Neural progenitor cell (in vitro differentiated cells): ENCODE measurements around the gene OTX1. TPM values are rescaled to one million over a fixed set of nuclear protein-coding genes. Genes with fewer than 3 reads are reported as not detected.
A peak's percentile ranks its signal among the peaks of the same experiment; 100 is the strongest.

ENCODE experiments used
- DNase-seq: peaks from one replicate; pipeline ENCODE4 v3.0.0-alpha.2; 2016; ENCODE audit warnings: low spot score
- H2AFZ ChIP-seq: fragments of 200-600 bp; sonication (generic); replicated peaks from 2 replicates; pipeline ENCODE4 v1.6.1; 2016; ENCODE audit warnings: antibody characterized with exemption
- H3F3A ChIP-seq: fragments of 200-600 bp; sonication (generic); 2 replicates; pipeline ENCODE4 v1.6.1; 2016; ENCODE audit warnings: antibody characterized with exemption, low read depth
- H3K27ac ChIP-seq: fragments of 200-600 bp; sonication (generic); 2 replicates; pipeline ENCODE4 v1.5.1; 2016; ENCODE audit warnings: mild to moderate bottlenecking
- H3K27me3 ChIP-seq: fragments of 200-600 bp; sonication (generic); 2 replicates; pipeline ENCODE4 v1.6.1; 2016; ENCODE audit warnings: mild to moderate bottlenecking, moderate library complexity
- H3K36me3 ChIP-seq: fragments of 200-600 bp; sonication (generic); 2 replicates; pipeline ENCODE4 v1.5.1; 2016
- H3K4me1 ChIP-seq: fragments of 200-600 bp; sonication (generic); 2 replicates; pipeline ENCODE4 v1.6.1; 2016; ENCODE audit warnings: mixed run types
- H3K4me2 ChIP-seq: fragments of 200-600 bp; sonication (generic); 2 replicates; pipeline ENCODE4 v1.6.1; 2016
- H3K4me3 ChIP-seq: fragments of 200-600 bp; sonication (generic); 2 replicates; pipeline ENCODE4 v1.5.1; 2016
- H3K79me2 ChIP-seq: fragments of 200-600 bp; sonication (generic); 2 replicates; pipeline ENCODE4 v1.6.1; 2016; ENCODE audit warnings: low read depth
- H3K9ac ChIP-seq: fragments of 200-600 bp; sonication (generic); 2 replicates; pipeline ENCODE4 v1.6.1; 2016
- H3K9me3 ChIP-seq: fragments of 200-600 bp; sonication (generic); 2 replicates; pipeline ENCODE4 v1.5.1; 2016; ENCODE audit warnings: low read depth
- H4K20me1 ChIP-seq: fragments of 200-600 bp; sonication (generic); 2 replicates; pipeline ENCODE4 v1.6.1; 2016; ENCODE audit warnings: low read depth
- H3K27ac Mint-ChIP-seq: 3 replicates; pipeline ENCODE4 v1.8.0; 2021; ENCODE audit warnings: mixed read lengths
- H3K27me3 Mint-ChIP-seq: 2 replicates; pipeline ENCODE4 v1.8.0; 2022; ENCODE audit warnings: low read depth, mild to moderate bottlenecking, inconsistent platforms, moderate library complexity, mixed read lengths; ENCODE audit not compliant: insufficient read depth
- H3K36me3 Mint-ChIP-seq: 3 replicates; pipeline ENCODE4 v1.8.0; 2021; ENCODE audit warnings: mixed read lengths
- H3K4me1 Mint-ChIP-seq: 3 replicates; pipeline ENCODE4 v1.8.0; 2021; ENCODE audit warnings: mixed read lengths
- H3K4me3 Mint-ChIP-seq: 3 replicates; pipeline ENCODE4 v1.8.0; 2021; ENCODE audit warnings: mild to moderate bottlenecking, moderate library complexity, mixed read lengths
- H3K9me3 Mint-ChIP-seq: 3 replicates; pipeline ENCODE4 v1.8.0; 2020; ENCODE audit warnings: mixed read lengths
- EZH2 ChIP-seq: fragments of 200-600 bp; sonication (generic); IDR thresholded peaks from 2 replicates; pipeline ENCODE4 v1.6.1; 2017; ENCODE audit warnings: antibody characterized with exemption, mild to moderate bottlenecking, moderate library complexity
- EZH2phosphoT487 ChIP-seq: fragments of 200-600 bp; sonication (generic); IDR thresholded peaks from 2 replicates; pipeline ENCODE4 v1.6.1; 2017; ENCODE audit warnings: antibody characterized with exemption
- total RNA-seq: library from RNA; depleted of rRNA; stranded (reverse); fragments of >200 nt; gene quantifications from 2 replicates; pipeline ENCODE4 v1.2.3, GENCODE V29; 2015; ENCODE audit warnings: low replicate concordance
- TF ChIP-seq, protein P1 (sequence below): fragments of 200-600 bp; sonication (generic); IDR thresholded peaks from 2 replicates; pipeline ENCODE4 v1.5.1; 2017; ENCODE audit warnings: antibody characterized with exemption, mild to moderate bottlenecking

Gene OTX1
- total RNA-seq, 1 donor from 2014 or later = 7.9 TPM

DNA sequence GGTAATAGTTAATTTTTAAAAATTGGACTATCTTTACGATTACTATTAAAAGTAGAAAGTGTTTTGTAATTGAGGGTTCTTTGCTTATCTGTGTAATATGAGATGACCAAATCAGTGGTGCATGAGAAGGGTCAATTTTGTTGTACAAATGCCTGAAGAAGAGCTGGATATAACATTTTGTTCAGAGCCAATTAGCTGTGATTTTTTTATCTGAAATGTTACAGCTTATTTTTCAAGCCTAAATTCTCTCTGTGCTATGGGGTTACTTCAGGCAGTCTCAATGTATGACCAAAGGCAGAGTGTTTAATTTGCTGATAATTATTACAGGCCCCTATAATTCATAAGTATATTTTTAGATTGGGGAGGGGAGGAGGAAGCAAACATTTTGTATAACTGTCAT, 41.8 kb downstream of the OTX1 start:
- no peaks in the 10 kb centered on the region for H3K36me3 Mint-ChIP-seq
- no peak overlapping the region for H2AFZ ChIP-seq
- H3K27ac Mint-ChIP-seq = no peak overlapping the region
- H3K27ac ChIP-seq = no peak overlapping the region
- no peaks in the 10 kb centered on the region for H3F3A ChIP-seq
- no peaks in the 10 kb centered on the region for H3K4me1 Mint-ChIP-seq
- H3K36me3 ChIP-seq = no peaks in the 10 kb centered on the region
- H3K4me3 Mint-ChIP-seq = no peak overlapping the region
- H3K9me3 Mint-ChIP-seq = no peaks in the 10 kb centered on the region
- no peaks in the 10 kb centered on the region for H4K20me1 ChIP-seq
- H3K4me1 ChIP-seq = peaks cover 16% of the 10 kb centered on the region
- no peaks in the 10 kb centered on the region for H3K9me3 ChIP-seq
- no peaks in the 10 kb centered on the region for H3K79me2 ChIP-seq
- no peak overlapping the region for H3K4me2 ChIP-seq
- TF ChIP-seq EZH2 = no peak
- no peak for TF ChIP-seq EZH2phosphoT487
- TF ChIP-seq, protein P1, sequence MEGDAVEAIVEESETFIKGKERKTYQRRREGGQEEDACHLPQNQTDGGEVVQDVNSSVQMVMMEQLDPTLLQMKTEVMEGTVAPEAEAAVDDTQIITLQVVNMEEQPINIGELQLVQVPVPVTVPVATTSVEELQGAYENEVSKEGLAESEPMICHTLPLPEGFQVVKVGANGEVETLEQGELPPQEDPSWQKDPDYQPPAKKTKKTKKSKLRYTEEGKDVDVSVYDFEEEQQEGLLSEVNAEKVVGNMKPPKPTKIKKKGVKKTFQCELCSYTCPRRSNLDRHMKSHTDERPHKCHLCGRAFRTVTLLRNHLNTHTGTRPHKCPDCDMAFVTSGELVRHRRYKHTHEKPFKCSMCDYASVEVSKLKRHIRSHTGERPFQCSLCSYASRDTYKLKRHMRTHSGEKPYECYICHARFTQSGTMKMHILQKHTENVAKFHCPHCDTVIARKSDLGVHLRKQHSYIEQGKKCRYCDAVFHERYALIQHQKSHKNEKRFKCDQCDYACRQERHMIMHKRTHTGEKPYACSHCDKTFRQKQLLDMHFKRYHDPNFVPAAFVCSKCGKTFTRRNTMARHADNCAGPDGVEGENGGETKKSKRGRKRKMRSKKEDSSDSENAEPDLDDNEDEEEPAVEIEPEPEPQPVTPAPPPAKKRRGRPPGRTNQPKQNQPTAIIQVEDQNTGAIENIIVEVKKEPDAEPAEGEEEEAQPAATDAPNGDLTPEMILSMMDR = no peak
- H3K27me3 ChIP-seq = no peaks in the 10 kb centered on the region
- no peak overlapping the region for H3K4me3 ChIP-seq
- H3K9ac ChIP-seq = no peak overlapping the region
- DNase-seq = no peak
- H3K27me3 Mint-ChIP-seq = no peaks in the 10 kb centered on the region

DNA sequence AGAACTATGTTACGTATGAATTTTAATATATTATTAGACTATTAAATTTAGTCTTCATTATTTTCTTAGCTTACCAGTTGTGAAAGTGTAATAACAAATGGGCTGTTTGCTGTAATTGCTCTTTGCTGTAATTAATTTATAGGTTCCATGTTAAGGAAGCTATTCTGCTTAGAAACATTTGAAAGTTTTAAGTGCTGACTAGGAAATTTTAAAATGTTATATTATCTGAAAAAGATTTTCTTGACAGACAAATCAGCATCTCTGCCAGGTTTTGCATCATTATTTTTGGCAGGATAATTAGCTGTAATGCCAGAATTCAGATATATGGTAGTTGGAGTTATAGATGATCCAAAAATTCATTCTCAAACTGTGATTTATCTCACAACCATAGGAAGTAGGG, 42.2 kb downstream of the OTX1 start:
- no peak overlapping the region for H2AFZ ChIP-seq
- H3K4me3 ChIP-seq = no peak overlapping the region
- H3K27me3 ChIP-seq = no peaks in the 10 kb centered on the region
- no peaks in the 10 kb centered on the region for H3K9me3 ChIP-seq
- peaks cover 16% of the 10 kb centered on the region for H3K4me1 ChIP-seq
- Mint-ChIP-seq H3K4me1 (no peaks in the 10 kb centered on the region), H3K36me3 (no peaks in the 10 kb centered on the region), H3K27ac (no peak overlapping the region), H3K4me3 (no peak overlapping the region), H3K9me3 (no peaks in the 10 kb centered on the region), H3K27me3 (no peaks in the 10 kb centered on the region)
- H3K27ac ChIP-seq = no peak overlapping the region
- H3K79me2 ChIP-seq = no peaks in the 10 kb centered on the region
- no peaks in the 10 kb centered on the region for H4K20me1 ChIP-seq
- DNase-seq = no peak
- H3K9ac ChIP-seq = no peak overlapping the region
- no peaks in the 10 kb centered on the region for H3K36me3 ChIP-seq
- no peaks in the 10 kb centered on the region for H3F3A ChIP-seq
- H3K4me2 ChIP-seq = peak overlapping the region; percentile 50
- no peak for TF ChIP-seq EZH2
- TF ChIP-seq EZH2phosphoT487 = no peak
- TF ChIP-seq, protein P1 = no peak

DNA sequence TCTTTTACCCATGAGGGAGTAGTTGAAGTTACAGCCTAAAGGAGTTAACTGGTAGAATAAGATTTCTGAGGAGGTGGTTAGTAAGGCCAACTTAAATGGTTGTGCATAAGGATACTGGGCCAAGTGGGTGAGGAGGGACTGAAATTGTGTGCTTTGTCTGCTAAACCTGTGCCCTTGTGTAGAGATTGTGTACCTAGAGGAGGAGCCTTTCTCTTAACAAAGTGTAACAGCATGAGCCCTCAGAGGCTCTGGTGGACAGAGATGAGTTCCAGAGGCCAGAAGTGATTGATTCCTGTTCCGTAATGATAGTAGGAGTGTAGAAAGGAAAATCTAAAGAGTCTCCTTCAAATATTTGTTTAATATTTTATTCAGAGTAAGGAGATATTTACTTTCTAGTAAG, 42.9 kb downstream of the OTX1 start:
- Mint-ChIP-seq H3K4me1 (no peaks in the 10 kb centered on the region), H3K36me3 (no peaks in the 10 kb centered on the region), H3K27me3 (no peaks in the 10 kb centered on the region), H3K4me3 (no peak overlapping the region), H3K9me3 (no peaks in the 10 kb centered on the region), H3K27ac (peak overlapping the region; percentile 0)
- no peaks in the 10 kb centered on the region for H3K36me3 ChIP-seq
- no peaks in the 10 kb centered on the region for H3K79me2 ChIP-seq
- H3K9ac ChIP-seq = no peak overlapping the region
- no peaks in the 10 kb centered on the region for H3F3A ChIP-seq
- TF ChIP-seq, protein P1 = no peak
- no peak for TF ChIP-seq EZH2
- no peak for TF ChIP-seq EZH2phosphoT487
- H3K27me3 ChIP-seq = no peaks in the 10 kb centered on the region
- H3K4me2 ChIP-seq = peak overlapping the region; percentile 50
- no peaks in the 10 kb centered on the region for H3K9me3 ChIP-seq
- H2AFZ ChIP-seq = no peak overlapping the region
- no peaks in the 10 kb centered on the region for H4K20me1 ChIP-seq
- no peak overlapping the region for H3K27ac ChIP-seq
- peak; percentile 63 for DNase-seq
- peaks cover 16% of the 10 kb centered on the region for H3K4me1 ChIP-seq
- H3K4me3 ChIP-seq = no peak overlapping the region

DNA sequence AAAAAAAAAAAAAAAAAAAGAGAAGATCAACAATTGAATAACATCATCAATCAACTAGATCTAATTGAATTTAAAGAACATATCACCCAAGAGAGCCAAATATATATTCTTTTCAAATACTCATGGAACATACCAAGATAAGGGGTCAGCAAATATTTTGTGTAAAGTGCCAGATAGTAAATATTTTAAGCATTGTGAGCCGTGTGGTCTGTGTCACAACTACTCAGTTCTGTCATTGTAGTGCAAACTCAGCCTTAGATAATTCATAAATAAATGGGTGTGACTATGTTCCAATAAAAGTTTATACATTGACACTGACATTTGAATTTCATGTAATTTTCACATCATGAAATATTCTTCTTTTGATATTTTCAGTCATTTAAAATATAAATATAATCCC, 45.9 kb downstream of the OTX1 start:
- Histone ChIP-seq H4K20me1 (no peaks in the 10 kb centered on the region), H3K79me2 (no peaks in the 10 kb centered on the region), H3K4me3 (no peak overlapping the region), H3K36me3 (no peaks in the 10 kb centered on the region), H3K4me2 (no peak overlapping the region), H3K9me3 (no peaks in the 10 kb centered on the region), H3K27ac (no peak overlapping the region), H2AFZ (no peak overlapping the region), H3K27me3 (no peaks in the 10 kb centered on the region), H3K9ac (no peak overlapping the region), H3K4me1 (peaks cover 16% of the 10 kb centered on the region), H3F3A (no peaks in the 10 kb centered on the region)
- H3K9me3 Mint-ChIP-seq = peaks cover 4% of the 10 kb centered on the region
- H3K36me3 Mint-ChIP-seq = no peaks in the 10 kb centered on the region
- H3K27me3 Mint-ChIP-seq = no peaks in the 10 kb centered on the region
- no peak overlapping the region for H3K27ac Mint-ChIP-seq
- H3K4me3 Mint-ChIP-seq = no peak overlapping the region
- TF ChIP-seq EZH2phosphoT487 (no peak), EZH2 (no peak)
- TF ChIP-seq, protein P1 = no peak
- no peaks in the 10 kb centered on the region for H3K4me1 Mint-ChIP-seq
- DNase-seq = no peak
